Measurements from ENCODE around the gene ZNG1A.
"Not testable (repeated sequence)": the region's sequence is repeated elsewhere in the genome, so short reads cannot be mapped to it uniquely, and the experiment has no call there.

The ZNG1A gene

GRCh38 chr9:93909-94308, 84.9 kb downstream of the ZNG1A start:
- DNase-seq: not testable (repeated sequence)

GRCh38 chr9:90851-91250, 88.0 kb downstream of the ZNG1A start:
- DNase-seq: not testable (repeated sequence)

- not testable (repeated sequence) for DNase-seq
These were observed 90.3 kb downstream of the ZNG1A start for GRCh38 chr9:88396-89037.

GRCh38 chr9:87860-88259, 91.0 kb downstream of the ZNG1A start:
- not testable (repeated sequence) for DNase-seq

- not testable (repeated sequence) for DNase-seq
These were observed 91.8 kb downstream of the ZNG1A start for GRCh38 chr9:87105-87504.

DNA sequence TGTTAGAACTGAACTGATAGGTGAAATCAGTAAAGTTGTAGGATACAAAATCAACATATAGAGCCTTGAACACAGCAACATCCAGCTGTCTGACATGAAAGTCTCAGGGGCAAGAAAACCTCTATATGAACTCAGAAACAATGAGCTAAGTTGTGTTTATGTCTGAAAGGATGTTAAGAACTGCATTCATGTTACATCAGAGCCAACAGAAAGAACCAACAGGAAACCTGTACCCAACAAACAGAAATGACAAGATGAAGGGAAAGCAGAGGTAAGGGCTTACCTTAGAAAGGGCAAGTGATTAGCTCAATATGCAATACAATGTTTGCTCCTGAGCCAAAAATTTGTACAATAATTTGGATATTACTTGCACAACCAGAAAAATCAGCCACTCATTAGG, 92.2 kb downstream of the ZNG1A start:
- not testable (repeated sequence) for DNase-seq

GRCh38 chr9:82932-83689, 95.7 kb downstream of the ZNG1A start:
- not testable (repeated sequence) for DNase-seq

GRCh38 chr9:78333-78732, 100.5 kb downstream of the ZNG1A start:
- DNase-seq: not testable (repeated sequence)

- DNase-seq: not testable (repeated sequence)
These were observed 102.5 kb downstream of the ZNG1A start for GRCh38 chr9:76389-76788.

GRCh38 chr9:73900-74525, 104.8 kb downstream of the ZNG1A start:
- not testable (repeated sequence) for DNase-seq

DNA sequence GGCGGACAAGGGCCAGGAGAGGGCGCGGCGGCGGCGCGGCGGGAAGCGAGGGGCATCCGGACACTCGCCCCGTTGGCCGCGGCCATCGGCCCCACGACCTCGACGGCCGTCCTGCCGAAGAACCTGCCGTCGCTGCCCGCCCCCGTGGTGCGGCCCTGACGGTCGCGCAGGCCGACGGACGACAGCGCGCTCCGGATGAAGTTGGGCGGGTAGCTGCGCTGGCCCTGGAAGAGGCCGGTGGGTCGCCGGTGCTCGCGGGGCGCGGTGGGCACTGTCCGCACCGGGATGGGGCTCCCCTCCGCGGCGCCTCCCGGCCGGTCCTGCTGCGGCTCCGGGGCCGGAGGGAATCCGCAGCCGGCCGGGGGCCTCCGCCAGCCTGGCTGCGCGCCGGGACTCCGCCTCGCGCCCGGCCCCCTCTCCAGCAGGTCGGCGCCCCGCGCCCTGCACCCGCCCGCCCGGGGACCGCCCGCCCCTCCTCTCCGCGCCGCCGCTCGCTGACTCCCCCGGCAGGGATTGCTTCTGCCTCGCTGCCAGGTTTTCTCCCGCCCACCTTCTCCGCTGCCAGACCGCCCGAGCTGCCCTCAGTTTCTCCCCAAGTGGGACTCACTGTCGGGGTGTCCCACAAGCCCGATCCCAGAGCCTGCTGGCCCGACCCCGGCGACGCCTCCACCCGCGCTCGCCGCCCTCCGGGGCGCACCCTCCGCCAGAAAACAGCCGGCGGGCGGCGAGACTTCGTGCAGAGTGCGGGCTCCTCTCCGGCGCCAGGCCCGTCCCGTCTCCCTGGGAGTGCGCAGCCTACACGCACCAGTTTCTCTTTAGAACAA, 105.6 kb downstream of the ZNG1A start:
- DNase-seq: peak; percentile 15
